Posterior vena cava (tissue), 2 donors: ENCODE results near the gene THRSP. TPM values are rescaled to one million over a fixed set of nuclear protein-coding genes. Genes with fewer than 3 reads are reported as not detected.

ENCODE experiments used
- total RNA-seq, 2 donors: library from RNA; stranded (reverse); fragmentation: NEBNext Ultra II Directional; extraction: Animal tissue kit (Norgen Biotek cat#: 25700); gene quantifications; one replicate each; pipeline ENCODE4 v1.2.1, GENCODE V29; 2021
- donor health status: DM: yes; HTN: yes; CAD: no.
- donor health status: DM: yes; HTN: yes; CAD: no.

THRSP gene
- total RNA-seq, 2 donors from 2014 or later = not detected

Other genes starting within 250 kb of the THRSP start
- gene RSF1, start 243.1 kb upstream of the THRSP start, total RNA-seq = 10 to 100 TPM; 54.9 to 69.5 TPM
- gene AAMDC, start 242.7 kb upstream of the THRSP start, total RNA-seq = 10 to 100 TPM; 19.5 to 25.3 TPM
- gene INTS4, start 69.2 kb upstream of the THRSP start, total RNA-seq = 10 to 100 TPM; 20.7 to 22.0 TPM
- under 1 TPM; 0.38 to 0.51 TPM for gene KCTD14, start 40.6 kb upstream of the THRSP start, total RNA-seq
- gene NDUFC2, start 16.0 kb downstream of the THRSP start, total RNA-seq = 100 to 1,000 TPM; 133 to 148 TPM
- 10 to 100 TPM; 25.6 to 28.6 TPM for gene ALG8, start 75.8 kb downstream of the THRSP start, total RNA-seq
- 10 to 100 TPM; 10.2 to 10.5 TPM for gene KCTD21, start 124.8 kb downstream of the THRSP start, total RNA-seq
- 10 to 100 TPM; 12.8 to 14.1 TPM for gene USP35, start 125.1 kb downstream of the THRSP start, total RNA-seq